HCT116 (cell line): ENCODE results near the gene SUMO3. TPM values are rescaled to one million over a fixed set of nuclear protein-coding genes. Genes with fewer than 3 reads are reported as not detected.

Experiments used
- ATAC-seq: fragments of 200-7000 bp; cut with Tn5 transposase; 2 replicates; pipeline ENCODE4 v1.9.1; 2020; ENCODE audit warnings: mild to moderate bottlenecking, moderate library complexity
- BruUV-seq: library from RNA; stranded (reverse); fragments of 400-500 nt; replicated peaks from 2 replicates; lab custom pipeline; 2021; lab: Mats Ljungman, UMichigan
- CTCF ChIA-PET: fragments of 300-600 bp; sonication (Branson Sonifier 250); formaldehyde crosslinking; loops from one replicate; lab custom pipeline; 2021; ENCODE audit warnings: antibody characterized with exemption; lab: Charles Lee
- POLR2A ChIA-PET: fragments of 300-600, 350-600 bp; sonication (Branson Sonifier 250); formaldehyde crosslinking; loops from one replicate; lab custom pipeline; 2021; ENCODE audit warnings: antibody characterized with exemption; lab: Charles Lee
- RAD21 ChIA-PET, 2 experiments: fragments of 300-600 bp; sonication (Branson Sonifier 250); formaldehyde crosslinking; loops; one replicate each; lab custom pipeline; 2023; ENCODE audit warnings: low total read pairs in 2 of 2; ENCODE audit not compliant: uncharacterized antibody in 2 of 2, unreplicated experiment in 2 of 2, low non-redundant PET in 1 of 2; lab: Charles Lee
- DNase-seq: peaks from one replicate; pipeline ENCODE4 v3.0.0-alpha.2; 2010; ENCODE audit warnings: low read depth, low spot score
- H2AFZ ChIP-seq: fragments of 200-600 bp; shearing (Covaris generic), sonication (generic); 2 replicates; pipeline ENCODE4 v1.6.1; 2017; ENCODE audit warnings: low read depth, mixed run types, mixed read lengths, antibody characterized with exemption, low read length; ENCODE audit not compliant: poor library complexity, severe bottlenecking
- H3K27ac ChIP-seq: 2 replicates; pipeline ENCODE4 v1.5.1; 2012; ENCODE audit warnings: low read depth, low read length
- H3K27me3 ChIP-seq: fragments of 200-600 bp; sonication (generic); 2 replicates; pipeline ENCODE4 v1.6.1; 2016; ENCODE audit warnings: mixed run types, low read length, mixed read lengths; ENCODE audit not compliant: insufficient read depth
- H3K36me3 ChIP-seq, 2 experiments: fragments of 200-500 bp in 1 of 2; fragments of 200-600 bp in 1 of 2; sonication (Bioruptor generic) in 1 of 2; sonication (generic) in 1 of 2; 2 replicates each; pipeline versions ENCODE4 v1.5.1 to v1.6.1; 2014 to 2016; ENCODE audit warnings: low read length in 2 of 2, inconsistent platforms in 1 of 2, mixed read lengths in 1 of 2, mixed run types in 1 of 2; ENCODE audit not compliant: insufficient read depth in 2 of 2, control insufficient read depth in 1 of 2
- H3K4me1 ChIP-seq, 2 experiments: fragments of 200-600 bp in 1 of 2; sonication (generic) in 1 of 2; 2 replicates each; pipeline versions ENCODE4 v1.5.1 to v1.6.1; 2012 to 2017; ENCODE audit warnings: low read length in 2 of 2, inconsistent platforms in 1 of 2, mild to moderate bottlenecking in 1 of 2, mixed read lengths in 1 of 2, mixed run types in 1 of 2, moderate library complexity in 1 of 2; ENCODE audit not compliant: insufficient read depth in 2 of 2, control insufficient read depth in 1 of 2
- H3K4me2 ChIP-seq: fragments of 200-600 bp; sonication (generic); 2 replicates; pipeline ENCODE4 v1.6.1; 2017; ENCODE audit warnings: mixed run types, low read length, mixed read lengths
- H3K4me3 ChIP-seq, 2 experiments: fragments of 200-600 bp in 1 of 2; sonication (generic) in 1 of 2; replicated peaks in 1 of 2; 2 replicates each; pipeline ENCODE4 v1.5.1; 2011 to 2016; ENCODE audit warnings: low read length in 2 of 2, control low read depth in 1 of 2, low read depth in 1 of 2, mild to moderate bottlenecking in 1 of 2, mixed read lengths in 1 of 2, mixed run types in 1 of 2
- H3K79me2 ChIP-seq: fragments of 200-600 bp; sonication (generic); 2 replicates; pipeline ENCODE4 v1.6.1; 2017; ENCODE audit warnings: mild to moderate bottlenecking, mixed run types, low read length, moderate library complexity, mixed read lengths; ENCODE audit not compliant: insufficient read depth
- H3K9ac ChIP-seq: fragments of 200-600 bp; sonication (generic); 2 replicates; pipeline ENCODE4 v1.6.1; 2016; ENCODE audit warnings: low read length, mixed read lengths
- H3K9me2 ChIP-seq: fragments of 200-600 bp; sonication (generic), shearing (Covaris generic); 2 replicates; pipeline ENCODE4 v1.6.1; 2017; ENCODE audit warnings: mixed run types, mild to moderate bottlenecking, moderate library complexity; ENCODE audit not compliant: insufficient read depth
- H3K9me3 ChIP-seq, 2 experiments: fragments of 200-500 bp in 1 of 2; fragments of 200-600 bp in 1 of 2; sonication (Bioruptor generic) in 1 of 2; sonication (generic) in 1 of 2; 2 replicates each; pipeline ENCODE4 v1.6.1; 2014 to 2017; ENCODE audit warnings: low read length in 2 of 2, mixed read lengths in 2 of 2, inconsistent platforms in 1 of 2, low read depth in 1 of 2, mild to moderate bottlenecking in 1 of 2, mixed run types in 1 of 2, moderate library complexity in 1 of 2; ENCODE audit not compliant: control insufficient read depth in 1 of 2, insufficient read depth in 1 of 2
- H4K20me1 ChIP-seq: fragments of 200-600 bp; sonication (generic), shearing (Covaris generic); 2 replicates; pipeline ENCODE4 v1.6.1; 2017; ENCODE audit warnings: mixed run types, mild to moderate bottlenecking, moderate library complexity; ENCODE audit not compliant: insufficient read depth
- ATF3 ChIP-seq: IDR thresholded peaks from 2 replicates; pipeline ENCODE4 v1.6.1; 2012
- CBX3 ChIP-seq: IDR thresholded peaks from 2 replicates; pipeline ENCODE4 v1.6.1; 2012; ENCODE audit warnings: low read depth
- CEBPB ChIP-seq: IDR thresholded peaks from 2 replicates; pipeline ENCODE4 v1.6.1; 2012; ENCODE audit warnings: low read depth
- CTCF ChIP-seq, 3 experiments: fragments of 200-600 bp in 1 of 3; sonication (generic) in 1 of 3; IDR thresholded peaks in 2 of 3; conservative IDR thresholded peaks in 1 of 3; 2 replicates each; pipeline ENCODE4 v1.5.1; 2012 to 2017; ENCODE audit warnings: low read depth in 2 of 3, low read length in 2 of 3, antibody characterized with exemption in 1 of 3, borderline replicate concordance in 1 of 3, control low read depth in 1 of 3, mild to moderate bottlenecking in 1 of 3, mixed read lengths in 1 of 3, mixed run types in 1 of 3, moderate library complexity in 1 of 3; ENCODE audit not compliant: insufficient read depth in 1 of 3
- EGR1 ChIP-seq: IDR thresholded peaks from 2 replicates; pipeline ENCODE4 v1.6.1; 2012; ENCODE audit warnings: low read depth
- ELF1 ChIP-seq: IDR thresholded peaks from 2 replicates; pipeline ENCODE4 v1.6.1; 2012; ENCODE audit warnings: low read depth, borderline replicate concordance
- EZH2phosphoT487 ChIP-seq: fragments of 200-600 bp; IDR thresholded peaks from 2 replicates; pipeline ENCODE4 v1.6.1; 2018; ENCODE audit warnings: antibody characterized with exemption, borderline replicate concordance
- JUND ChIP-seq: IDR thresholded peaks from 2 replicates; pipeline ENCODE4 v1.6.1; 2012
- POLR2A ChIP-seq: IDR thresholded peaks from 2 replicates; pipeline ENCODE4 v1.7.0; 2011; ENCODE audit warnings: borderline replicate concordance; ENCODE audit not compliant: insufficient read depth, insufficient read length; ENCODE audit errors: extremely low read depth
- POLR2AphosphoS5 ChIP-seq: IDR thresholded peaks from 2 replicates; pipeline ENCODE4 v1.6.1; 2011; ENCODE audit warnings: mild to moderate bottlenecking, low read depth, low read length, moderate library complexity
- RAD21 ChIP-seq: IDR thresholded peaks from 2 replicates; pipeline ENCODE4 v1.6.1; 2012; ENCODE audit warnings: low read depth, mild to moderate bottlenecking
- REST ChIP-seq: IDR thresholded peaks from 2 replicates; pipeline ENCODE4 v1.6.1; 2012; ENCODE audit warnings: low read depth
- SIN3A ChIP-seq: IDR thresholded peaks from 2 replicates; pipeline ENCODE4 v1.6.1; 2012; ENCODE audit warnings: low read depth
- SP1 ChIP-seq: IDR thresholded peaks from 2 replicates; pipeline ENCODE4 v1.6.1; 2012; ENCODE audit warnings: low read depth
- TCF7L2 ChIP-seq: IDR thresholded peaks from 2 replicates; pipeline ENCODE4 v1.7.0; 2011; ENCODE audit warnings: borderline replicate concordance, inconsistent platforms; ENCODE audit not compliant: insufficient read depth, insufficient read length; ENCODE audit errors: extremely low read depth
- YY1 ChIP-seq: IDR thresholded peaks from 2 replicates; pipeline ENCODE4 v1.6.1; 2011; ENCODE audit warnings: low read length, low read depth, moderate library complexity, mild to moderate bottlenecking; ENCODE audit not compliant: insufficient replicate concordance; ENCODE audit errors: extremely low read depth
- ZBTB33 ChIP-seq: IDR thresholded peaks from 2 replicates; pipeline ENCODE4 v1.6.1; 2011; ENCODE audit warnings: mild to moderate bottlenecking, low read length, moderate library complexity; ENCODE audit not compliant: insufficient replicate concordance; ENCODE audit errors: extremely low read depth
- ZFX ChIP-seq: fragments of 450-650 bp; IDR thresholded peaks from 2 replicates; pipeline ENCODE4 v1.6.1; 2017
- ZNF274 ChIP-seq: fragments of 200-500 bp; sonication (Bioruptor generic); IDR thresholded peaks from 2 replicates; pipeline ENCODE4 v1.6.1; 2014; ENCODE audit warnings: mild to moderate bottlenecking, low read depth, low read length, inconsistent platforms
- intact Hi-C: fragments of 100-400 bp; cut with micrococcal nuclease; formaldehyde crosslinking; loops from 2 replicates; pipeline ENCODE4 v1.10.0; 2022
- total RNA-seq: library from RNA; stranded (reverse); gene quantifications from one replicate; pipeline ENCODE4 v1.2.1, GENCODE V29; 2021; ENCODE audit not compliant: unreplicated experiment

SUMO3 gene
- total RNA-seq, 1 experiment from 2014 or later = 31.5 TPM

DNA sequence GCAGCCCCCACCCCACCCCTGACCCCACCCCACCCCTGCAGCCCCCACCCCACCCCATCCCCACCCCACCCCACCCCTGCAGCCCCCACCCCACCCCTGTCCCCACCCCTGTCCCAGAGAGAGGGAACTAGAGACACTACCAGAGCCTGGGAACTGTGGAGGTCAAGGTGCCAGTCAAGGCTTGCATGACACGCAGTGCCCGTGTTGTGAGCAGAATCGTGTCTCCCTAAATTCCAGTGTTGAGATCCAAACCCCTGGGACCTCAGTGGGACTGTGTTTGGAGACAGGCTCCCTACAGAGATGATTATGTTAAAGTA lies 18.4 kb upstream of the SUMO3 start (continued):
- TF ChIP-seq REST (no peak), ZFX (no peak), ELF1 (no peak), RAD21 (no peak), JUND (no peak), ATF3 (no peak), SP1 (no peak), EZH2phosphoT487 (no peak)

DNA sequence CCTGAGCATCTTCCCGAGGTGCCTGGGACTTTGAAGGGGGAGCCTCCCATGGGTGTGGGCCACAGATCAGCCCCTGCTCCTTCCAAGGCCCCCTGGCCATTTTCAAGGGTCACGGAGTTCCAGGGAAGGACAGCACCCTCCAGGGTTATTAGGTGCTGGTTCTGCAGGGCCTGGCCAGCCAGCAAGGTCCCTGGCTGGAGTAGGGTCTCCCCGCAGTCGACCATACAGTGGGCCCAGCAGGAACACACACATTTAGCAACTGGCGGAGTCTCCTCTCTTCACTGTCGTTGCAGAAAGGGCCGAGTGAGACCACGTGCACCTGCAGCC lies 17.7 kb upstream of the SUMO3 start:
- ChIA-PET CTCF (no interaction called here), RAD21 (no interaction called here), POLR2A (no interaction called here)
- no peaks in the 10 kb centered on the region for H3K9me2 ChIP-seq
- intact Hi-C loops = no loop called here
- H3K4me2 ChIP-seq = no peak overlapping the region
- H3K4me1 ChIP-seq = peaks cover 2 to 10% of the 10 kb centered on the region in 2 experiments; a peak in 1 of 4 replicates
- H3K27me3 ChIP-seq = no peaks in the 10 kb centered on the region
- H3K27ac ChIP-seq = no peak overlapping the region
- H3K79me2 ChIP-seq = no peaks in the 10 kb centered on the region
- ATAC-seq (no peak), DNase-seq (no peak)
- H3K9me3 ChIP-seq = no peaks in the 10 kb centered on the region
- no peaks in the 10 kb centered on the region for H3K36me3 ChIP-seq
- no peak overlapping the region for H3K9ac ChIP-seq
- no TSS peak for BruUV-seq
- no peak overlapping the region for H2AFZ ChIP-seq
- H4K20me1 ChIP-seq = no peaks in the 10 kb centered on the region
- no peak overlapping the region for H3K4me3 ChIP-seq
- TF ChIP-seq CTCF (IDR thresholded peaks at IDR 0.05 in 2 of 3, conservative IDR thresholded peaks at IDR 0.05 in 1 of 3; ENCODE audit: borderline replicate concordance in 1 of 3, insufficient read depth in 1 of 3, low read depth in 2 of 3, low read length in 2 of 3) = no peak
- no peak for TF ChIP-seq EGR1
- TF ChIP-seq ELF1 = no peak
- TF ChIP-seq TCF7L2 = no peak
- no peak for TF ChIP-seq SP1
- TF ChIP-seq ATF3 = no peak
- no peak for TF ChIP-seq RAD21
- TF ChIP-seq ZFX = no peak
- no peak for TF ChIP-seq POLR2A
- TF ChIP-seq POLR2AphosphoS5 = no peak
- no peak for TF ChIP-seq CBX3
- no peak for TF ChIP-seq ZBTB33
- TF ChIP-seq YY1 = no peak
- TF ChIP-seq ZNF274 = no peak
- TF ChIP-seq SIN3A = no peak
- no peak for TF ChIP-seq CEBPB
